Neutrophil (primary cell): ENCODE measurements around the gene TADA2B.

Source experiments
- H3K27ac ChIP-seq: fragments of 200-600 bp; sonication (generic); 2 replicates; pipeline ENCODE4 v1.5.1; 2016; ENCODE audit warnings: mild to moderate bottlenecking, moderate library complexity
- H3K27me3 ChIP-seq: fragments of 200-600 bp; sonication (generic); 2 replicates; pipeline ENCODE4 v1.6.0; 2016; ENCODE audit warnings: mild to moderate bottlenecking
- H3K36me3 ChIP-seq: fragments of 200-600 bp; sonication (generic); 2 replicates; pipeline ENCODE4 v1.5.1; 2017
- H3K4me1 ChIP-seq, 2 experiments: fragments of 200-600 bp in 1 of 2; sonication (generic) in 1 of 2; 1 replicate in 1 of 2; 2 replicates in 1 of 2; pipeline versions ENCODE4 v1.5.1 to v1.6.1; 2013 to 2016; ENCODE audit warnings: low read depth in 1 of 2, low read length in 1 of 2, mild to moderate bottlenecking in 1 of 2, moderate library complexity in 1 of 2; ENCODE audit not compliant: control insufficient read depth in 1 of 2, insufficient read depth in 1 of 2
- H3K4me3 ChIP-seq, 2 experiments: fragments of 200-600 bp in 1 of 2; sonication (generic) in 1 of 2; 1 replicate in 1 of 2; 2 replicates in 1 of 2; pipeline ENCODE4 v1.5.1; 2013 to 2016; ENCODE audit warnings: low read depth in 1 of 2, low read length in 1 of 2, mild to moderate bottlenecking in 1 of 2, moderate library complexity in 1 of 2
- H3K9me3 ChIP-seq: fragments of 200-600 bp; sonication (generic); 2 replicates; pipeline ENCODE4 v1.5.1; 2016
- CTCF ChIP-seq: fragments of 200-600 bp; sonication (generic); IDR thresholded peaks from 2 replicates; pipeline ENCODE4 v1.5.1; 2016; ENCODE audit warnings: antibody characterized with exemption

TADA2B gene

GRCh38 chr4:7041246-7041645 lies 1.9 kb upstream of the TADA2B start:
- Histone ChIP-seq H3K4me3 (peak overlapping the region; percentile 76 to 85), H3K27ac (peak overlapping the region; percentile 90), H3K4me1 (peaks cover 41 to 44% of the 10 kb centered on the region in 2 experiments), H3K36me3 (peaks cover 7% of the 10 kb centered on the region), H3K27me3 (peaks cover 12% of the 10 kb centered on the region), H3K9me3 (no peaks in the 10 kb centered on the region)
- no peak for TF ChIP-seq CTCF

DNA sequence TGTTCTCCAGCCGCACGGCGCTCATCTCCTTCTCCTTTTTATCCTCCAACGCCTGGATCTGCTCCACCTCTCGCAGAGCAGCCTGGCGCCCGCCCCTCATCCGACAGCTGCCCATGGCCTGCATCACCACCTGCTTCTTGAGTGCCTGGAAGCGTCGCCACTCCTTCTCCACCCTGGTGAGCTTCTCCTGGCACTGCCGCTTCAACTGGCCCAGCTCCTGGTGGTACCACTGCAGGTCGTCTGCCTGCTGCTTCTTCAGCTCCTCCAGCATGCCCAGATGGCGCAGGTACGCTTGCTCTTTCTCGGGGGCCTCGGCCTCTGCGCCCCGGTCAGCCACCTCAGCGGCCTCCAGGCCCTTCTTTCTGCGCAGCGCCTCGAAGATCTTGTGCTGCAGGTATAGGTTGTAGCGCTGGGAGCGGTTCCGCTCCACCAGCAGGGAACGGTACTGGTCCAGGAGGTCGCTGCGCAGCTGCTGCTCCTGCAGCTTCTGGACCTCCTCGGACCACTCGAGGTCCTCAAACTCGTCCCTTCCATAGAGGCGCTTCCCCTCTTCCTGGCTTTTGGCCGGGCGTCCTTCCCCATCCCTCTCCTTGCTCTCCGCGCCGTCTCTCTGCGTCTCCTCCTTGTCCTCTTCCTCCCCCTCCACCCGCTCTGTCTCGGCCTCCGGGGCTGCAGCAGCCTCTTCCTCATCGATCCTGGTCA lies 1.2 kb upstream of the TADA2B start:
- peak overlapping the region; percentile 90 for H3K27ac ChIP-seq
- peaks cover 5% of the 10 kb centered on the region for H3K27me3 ChIP-seq
- peaks cover 46 to 51% of the 10 kb centered on the region in 2 experiments for H3K4me1 ChIP-seq
- H3K4me3 ChIP-seq, result peak overlapping the region; percentile 76 to 85
- TF ChIP-seq CTCF, result no peak
- H3K36me3 ChIP-seq, result peaks cover 7% of the 10 kb centered on the region
- no peaks in the 10 kb centered on the region for H3K9me3 ChIP-seq

DNA sequence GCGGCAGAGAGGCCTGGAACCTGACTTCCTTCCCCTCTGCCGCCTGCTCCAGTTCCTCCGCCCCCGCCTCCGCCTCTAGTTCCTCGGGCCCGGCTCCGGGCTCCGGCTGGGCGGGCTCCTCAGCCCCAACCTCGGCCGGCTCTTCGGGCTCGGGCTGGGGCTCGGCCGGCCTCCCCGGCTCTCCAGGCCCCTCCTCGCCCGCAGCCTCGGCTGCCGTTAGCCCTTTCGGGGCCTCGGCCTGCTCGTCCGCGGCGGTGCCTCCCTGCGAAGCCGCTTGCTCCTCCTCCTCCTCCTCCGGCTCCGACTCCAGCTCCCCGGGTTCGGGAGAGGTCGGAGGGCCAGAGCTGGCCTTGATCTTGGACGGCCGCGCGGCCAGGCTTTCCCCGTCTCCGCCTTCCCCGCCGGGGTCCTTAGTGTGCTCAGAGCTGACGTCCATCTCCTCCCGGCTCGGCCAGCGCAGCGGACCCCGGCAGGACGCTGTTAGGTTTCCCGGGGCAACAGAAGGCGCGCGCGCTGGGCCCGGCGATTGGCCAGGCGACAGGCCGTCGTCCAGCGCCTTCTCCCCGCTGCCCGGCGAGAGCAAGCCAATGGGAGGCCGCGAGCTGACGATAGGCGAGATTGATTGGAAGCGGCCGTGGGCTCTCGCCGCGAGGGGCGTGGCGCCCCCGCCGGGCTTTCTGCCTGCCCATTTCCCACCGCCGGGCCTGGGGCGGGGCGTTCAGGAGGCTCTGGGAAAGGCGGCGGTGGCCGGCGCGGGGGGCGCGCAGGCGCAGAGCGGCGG lies 479 bp upstream of the TADA2B start:
- peak overlapping the region; percentile 76 to 85 for H3K4me3 ChIP-seq
- H3K4me1 ChIP-seq, result peaks cover 46 to 56% of the 10 kb centered on the region in 2 experiments
- peaks cover 11% of the 10 kb centered on the region for H3K36me3 ChIP-seq
- no peaks in the 10 kb centered on the region for H3K9me3 ChIP-seq
- TF ChIP-seq CTCF, result peak; percentile 80
- H3K27ac ChIP-seq, result peak overlapping the region; percentile 90
- no peaks in the 10 kb centered on the region for H3K27me3 ChIP-seq

GRCh38 chr4:7044137-7044930 lies 1.2 kb downstream of the TADA2B start:
- no peaks in the 10 kb centered on the region for H3K9me3 ChIP-seq
- no peak for TF ChIP-seq CTCF
- H3K4me1 ChIP-seq, result peaks cover 46 to 60% of the 10 kb centered on the region in 2 experiments
- H3K27me3 ChIP-seq, result no peaks in the 10 kb centered on the region
- peak overlapping the region; percentile 96 for H3K27ac ChIP-seq
- H3K4me3 ChIP-seq, result peak overlapping the region; percentile 78 to 98
- peaks cover 20% of the 10 kb centered on the region for H3K36me3 ChIP-seq

- peaks cover 46 to 60% of the 10 kb centered on the region in 2 experiments for H3K4me1 ChIP-seq
- peak overlapping the region in 1 of 2 experiments; percentile 98 for H3K4me3 ChIP-seq
- H3K9me3 ChIP-seq, result no peaks in the 10 kb centered on the region
- no peak overlapping the region for H3K27ac ChIP-seq
- H3K27me3 ChIP-seq, result no peaks in the 10 kb centered on the region
- H3K36me3 ChIP-seq, result peaks cover 22% of the 10 kb centered on the region
- no peak for TF ChIP-seq CTCF
These were observed 2.4 kb downstream of the TADA2B start for GRCh38 chr4:7045553-7045952.
